Measurements from ENCODE around the gene PFAS.

Gene PFAS

DNA sequence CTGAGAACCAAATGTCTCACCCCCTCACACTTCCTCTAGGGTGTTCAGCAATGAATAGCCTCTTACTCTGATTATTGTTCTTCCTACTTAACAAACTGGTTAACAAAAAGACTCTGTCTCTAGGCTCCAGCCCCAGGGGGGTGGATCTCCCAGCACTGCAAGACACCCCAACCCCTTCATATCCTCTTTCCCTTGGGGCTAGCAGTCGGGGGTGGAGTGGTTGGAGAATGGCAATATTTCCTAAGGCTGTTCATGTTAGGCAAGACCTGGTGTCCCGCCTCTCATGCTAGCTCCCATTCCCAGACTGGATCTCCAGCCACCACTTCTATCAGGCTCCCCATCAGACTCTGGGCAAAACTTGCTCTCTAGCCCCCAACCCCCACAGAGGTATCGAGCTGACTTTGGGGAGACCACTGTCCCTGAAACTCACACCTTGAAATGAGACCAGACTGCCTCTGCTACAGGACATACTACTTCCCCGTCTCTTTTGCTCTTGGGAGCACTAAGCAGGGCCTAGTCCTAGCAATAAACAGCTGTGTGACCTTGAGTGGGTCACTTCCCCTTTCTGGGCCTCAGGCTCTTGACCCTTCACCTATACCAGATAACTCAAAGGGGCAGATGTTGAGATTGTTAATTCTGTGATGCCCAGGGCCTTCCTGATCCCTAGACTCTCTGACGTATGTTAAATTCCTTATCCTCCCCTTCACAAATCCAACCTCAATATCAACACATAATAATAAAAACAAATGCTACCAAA lies 43.7 kb downstream of the PFAS start:
- TF ChIP-seq, protein P1, sequence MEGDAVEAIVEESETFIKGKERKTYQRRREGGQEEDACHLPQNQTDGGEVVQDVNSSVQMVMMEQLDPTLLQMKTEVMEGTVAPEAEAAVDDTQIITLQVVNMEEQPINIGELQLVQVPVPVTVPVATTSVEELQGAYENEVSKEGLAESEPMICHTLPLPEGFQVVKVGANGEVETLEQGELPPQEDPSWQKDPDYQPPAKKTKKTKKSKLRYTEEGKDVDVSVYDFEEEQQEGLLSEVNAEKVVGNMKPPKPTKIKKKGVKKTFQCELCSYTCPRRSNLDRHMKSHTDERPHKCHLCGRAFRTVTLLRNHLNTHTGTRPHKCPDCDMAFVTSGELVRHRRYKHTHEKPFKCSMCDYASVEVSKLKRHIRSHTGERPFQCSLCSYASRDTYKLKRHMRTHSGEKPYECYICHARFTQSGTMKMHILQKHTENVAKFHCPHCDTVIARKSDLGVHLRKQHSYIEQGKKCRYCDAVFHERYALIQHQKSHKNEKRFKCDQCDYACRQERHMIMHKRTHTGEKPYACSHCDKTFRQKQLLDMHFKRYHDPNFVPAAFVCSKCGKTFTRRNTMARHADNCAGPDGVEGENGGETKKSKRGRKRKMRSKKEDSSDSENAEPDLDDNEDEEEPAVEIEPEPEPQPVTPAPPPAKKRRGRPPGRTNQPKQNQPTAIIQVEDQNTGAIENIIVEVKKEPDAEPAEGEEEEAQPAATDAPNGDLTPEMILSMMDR (conservative IDR thresholded peaks at IDR 0.05; ENCODE audit: low read length) = no peak
- DNase-seq (ENCODE audit: low read depth) = no peak
- H3K4me3 ChIP-seq (ENCODE audit: low read length) = no peak overlapping the region

DNA sequence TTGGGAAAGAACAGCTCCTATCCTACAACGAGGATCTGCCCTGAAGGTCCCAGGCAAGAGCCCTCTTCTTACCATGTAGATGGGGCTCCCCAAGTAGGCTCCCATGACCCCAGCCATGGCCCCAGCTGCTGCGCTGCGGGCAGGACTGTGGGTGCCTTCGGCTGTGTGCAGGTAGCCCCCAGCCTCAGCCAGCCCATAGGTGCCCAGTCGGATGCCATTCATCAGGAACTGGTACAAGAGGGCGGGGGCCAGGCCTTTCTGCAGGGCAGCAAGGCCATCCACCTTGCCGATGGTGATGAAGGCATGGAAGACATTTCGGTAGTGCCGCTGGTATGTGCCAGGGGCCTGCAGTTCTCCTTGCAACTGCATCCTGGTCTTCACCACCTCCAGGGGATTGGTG lies 45.3 kb downstream of the PFAS start:
- no peak overlapping the region for H3K4me3 ChIP-seq (ENCODE audit: low read length)
- no peak for DNase-seq (ENCODE audit: low read depth)
- TF ChIP-seq, protein P1 (conservative IDR thresholded peaks at IDR 0.05; ENCODE audit: low read length) = no peak

DNA sequence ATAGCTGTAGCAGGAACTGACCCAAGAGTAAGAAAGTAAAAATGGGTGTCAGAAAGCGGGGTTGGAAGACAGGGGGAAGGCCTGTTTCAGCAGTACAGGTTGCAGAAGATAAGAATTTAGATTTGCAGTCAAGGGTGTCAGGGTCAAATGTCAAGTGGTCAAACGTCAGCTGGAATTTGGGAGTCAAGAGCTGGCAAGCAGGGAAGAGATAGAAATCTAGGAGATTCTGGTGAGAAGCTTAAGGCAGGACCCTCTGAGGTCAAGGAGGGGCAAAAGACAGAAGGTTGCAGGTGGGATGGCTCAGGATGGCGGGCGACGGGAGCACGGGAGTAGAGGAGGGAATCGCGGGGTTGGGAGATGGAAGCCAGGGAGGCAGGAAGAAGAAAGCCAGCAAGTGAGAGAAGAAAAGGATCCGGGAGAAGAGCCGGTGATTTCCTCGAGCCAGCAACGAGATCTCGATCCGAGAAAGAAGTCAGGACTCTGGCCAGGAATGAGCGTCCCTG lies 45.8 kb downstream of the PFAS start:
- TF ChIP-seq, protein P1 (conservative IDR thresholded peaks at IDR 0.05; ENCODE audit: low read length) = no peak
- peak overlapping the region; percentile 68 for H3K4me3 ChIP-seq (ENCODE audit: low read length)
- DNase-seq (ENCODE audit: low read depth) = no peak

DNA sequence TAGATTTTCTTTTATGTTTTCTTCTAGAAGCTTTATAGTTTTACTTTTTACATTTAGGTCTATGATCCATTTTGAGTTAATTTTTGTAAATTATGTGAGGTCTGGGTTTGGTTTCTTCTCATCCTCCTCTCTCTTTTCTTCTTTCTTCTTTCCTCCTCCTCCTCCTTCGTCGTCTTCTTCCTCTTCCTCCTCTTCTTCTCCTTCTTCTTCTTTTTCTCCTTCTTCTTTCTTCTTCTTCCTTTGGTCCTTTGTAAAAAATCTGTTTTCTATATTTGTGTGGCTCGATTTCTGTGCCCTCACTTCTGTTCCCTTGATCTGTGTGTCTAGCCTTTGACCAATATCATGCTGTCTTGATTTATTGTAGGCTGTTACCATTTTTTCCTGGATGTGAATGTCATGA lies 51.1 kb downstream of the PFAS start:
- TF ChIP-seq, protein P1 (conservative IDR thresholded peaks at IDR 0.05; ENCODE audit: low read length) = no peak
- H3K4me3 ChIP-seq (ENCODE audit: low read length) = no peak overlapping the region
- DNase-seq (ENCODE audit: low read depth) = no peak

DNA sequence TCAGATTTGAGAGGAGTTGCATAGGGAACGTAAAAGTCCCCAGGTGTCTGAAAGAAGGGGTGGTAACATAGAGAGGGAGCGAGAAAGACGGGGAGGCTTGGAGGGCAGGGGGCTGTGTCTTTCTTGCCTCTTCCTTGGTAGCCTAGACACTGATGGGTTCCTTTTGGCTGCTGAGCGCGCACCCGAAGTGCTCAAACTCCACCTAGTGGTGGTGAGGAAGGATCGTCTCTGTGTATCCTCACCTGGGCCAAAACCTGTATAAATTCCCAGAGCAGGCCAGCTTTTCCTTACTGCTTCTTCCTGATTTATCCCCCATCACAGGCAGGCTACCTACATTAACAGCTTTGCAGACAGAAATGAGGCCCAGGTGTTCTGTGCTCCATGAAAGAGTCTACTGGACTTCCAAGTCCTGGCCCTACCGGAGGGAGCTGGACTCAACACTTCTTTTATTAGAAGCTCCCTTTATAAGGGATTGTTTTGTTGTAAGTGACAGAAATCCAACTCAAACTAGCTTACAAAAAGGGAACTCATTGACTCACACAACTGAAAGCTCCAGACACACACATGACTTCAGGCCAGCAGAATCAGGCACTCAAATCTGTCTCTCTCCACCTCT lies 51.6 kb downstream of the PFAS start:
- DNase-seq (ENCODE audit: low read depth) = peak; percentile 65
- TF ChIP-seq, protein P1 (conservative IDR thresholded peaks at IDR 0.05; ENCODE audit: low read length) = peak; percentile 91
- H3K4me3 ChIP-seq (ENCODE audit: low read length) = no peak overlapping the region

DNA sequence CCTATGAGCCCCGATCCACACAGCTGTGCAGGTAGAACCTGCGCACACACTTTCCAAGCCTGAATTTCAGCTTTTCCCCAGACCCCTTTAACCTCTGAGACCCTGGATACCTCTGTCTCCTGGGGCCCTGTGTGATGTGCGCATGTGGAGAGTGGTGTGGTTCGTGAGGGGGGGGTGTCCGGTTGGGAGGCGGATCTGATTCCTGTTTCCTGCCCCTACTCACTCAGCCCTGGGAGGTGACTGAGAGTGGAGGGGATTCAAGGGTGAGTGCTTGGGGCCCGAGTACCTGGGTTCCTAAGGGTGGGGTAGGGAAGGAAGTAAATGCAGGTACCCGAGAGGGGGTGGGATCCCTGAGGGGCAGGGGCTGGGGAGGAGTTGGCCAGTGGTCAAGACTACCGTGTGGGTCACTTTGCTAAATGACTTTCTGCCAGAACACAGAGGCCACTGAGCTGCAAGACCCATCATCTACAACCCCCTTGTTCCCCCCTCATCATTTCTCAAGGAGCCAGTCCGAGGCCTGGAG lies 61.6 kb downstream of the PFAS start:
- H3K4me3 ChIP-seq (ENCODE audit: low read length) = no peak overlapping the region
- DNase-seq (ENCODE audit: low read depth) = no peak
- TF ChIP-seq, protein P1 (conservative IDR thresholded peaks at IDR 0.05; ENCODE audit: low read length) = no peak
